Prostate gland (tissue), 2 donors: ENCODE data around the gene NPHS1. TPM values are rescaled to one million over a fixed set of nuclear protein-coding genes. Genes with fewer than 3 reads are reported as not detected.

ENCODE experiments used
- DNase-seq: peaks from one replicate; pipeline ENCODE4 v3.0.0-alpha.2; 2019; ENCODE audit warnings: low spot score
- H3K27ac ChIP-seq, 2 donors: fragments of 200-600 bp; sonication (generic); 2 replicates each; pipeline ENCODE4 v1.5.1; 2017 to 2019
- H3K27me3 ChIP-seq: fragments of 200-600 bp; sonication (generic); replicated peaks from 2 replicates; pipeline ENCODE4 v1.5.1; 2019; ENCODE audit not compliant: insufficient read depth
- H3K36me3 ChIP-seq, 2 donors: fragments of 200-600 bp; sonication (generic); 1 replicate in 1 of 2; 2 replicates in 1 of 2; pipeline versions ENCODE4 v1.5.1 to v1.8.1; 2017 to 2019
- H3K4me1 ChIP-seq: fragments of 200-600 bp; sonication (generic); replicated peaks from 2 replicates; pipeline ENCODE4 v1.5.1; 2019
- H3K4me3 ChIP-seq, 2 donors: fragments of 200-600 bp; sonication (generic); 2 replicates each; pipeline ENCODE4 v1.5.1; 2017 to 2019
- H3K9me3 ChIP-seq: fragments of 200-600 bp; sonication (generic); 2 replicates; pipeline ENCODE4 v1.5.1; 2017
- CTCF ChIP-seq, 4 experiments: fragments of 200-600 bp in 2 of 4; fragments of 450-650 bp in 2 of 4; sonication (generic) in 2 of 4; IDR thresholded peaks; 1 replicate in 3 of 4; 2 replicates in 1 of 4; pipeline ENCODE4 v1.5.1; 2016 to 2019; ENCODE audit warnings: antibody characterized with exemption in 4 of 4, mild to moderate bottlenecking in 2 of 4, moderate library complexity in 2 of 4
- POLR2A ChIP-seq: fragments of 450-650 bp; IDR thresholded peaks from one replicate; pipeline ENCODE4 v1.6.1; 2016; ENCODE audit warnings: antibody characterized with exemption, mild to moderate bottlenecking
- POLR2AphosphoS5 ChIP-seq: sonication (generic); formaldehyde crosslinking; IDR thresholded peaks from one replicate; pipeline ENCODE4 v1.6.1; 2017; ENCODE audit warnings: antibody characterized with exemption
- WGBS: methylation state at CpG from one replicate; pipeline ENCODE4 v1.1.5; 2018; 5-methylcytosine and 5-hydroxymethylcytosine counted together
- intact Hi-C: fragments of 100-400 bp; cut with DNase I; formaldehyde crosslinking; loops from one replicate; pipeline ENCODE4 v1.14.2; 2022
- total RNA-seq, 2 donors: library from RNA; depleted of rRNA; stranded (reverse); fragments of >200 nt; gene quantifications; one replicate each; pipeline ENCODE4 v1.1.0, GENCODE V29; 2016

NPHS1 gene
- total RNA-seq, 2 donors from 2014 or later: 0.23 TPM; not detected in 1

GRCh38 chr19:35862528-35862927 lies 10.2 kb upstream of the NPHS1 start:
- no peak overlapping the region for H3K27ac ChIP-seq
- no peak overlapping the region for H3K4me3 ChIP-seq
- H3K9me3 ChIP-seq: no peaks in the 10 kb centered on the region
- no peak for DNase-seq
- intact Hi-C loops: no loop called here
- TF ChIP-seq CTCF (IDR thresholded peaks at IDR 0.05) (no peak), POLR2A (no peak), POLR2AphosphoS5 (no peak)
- H3K27me3 ChIP-seq: peaks cover 7% of the 10 kb centered on the region
- WGBS: 89% methylated on average over 14 of the region's 14 CpGs
- no peaks in the 10 kb centered on the region for H3K4me1 ChIP-seq
- no peaks in the 10 kb centered on the region for H3K36me3 ChIP-seq

- Histone ChIP-seq H3K4me3 (no peak overlapping the region), H3K4me1 (no peaks in the 10 kb centered on the region), H3K36me3 (no peaks in the 10 kb centered on the region), H3K27me3 (peaks cover 7% of the 10 kb centered on the region), H3K9me3 (no peaks in the 10 kb centered on the region), H3K27ac (no peak overlapping the region)
- no peak for TF ChIP-seq POLR2A
- no peak for TF ChIP-seq POLR2AphosphoS5
- TF ChIP-seq CTCF (IDR thresholded peaks at IDR 0.05): no peak
- DNase-seq: no peak
- WGBS: 50% methylated on average over 17 of the region's 19 CpGs
- intact Hi-C loops: no loop called here
Measured at GRCh38 chr19:35861640-35862160, 9.4 kb upstream of the NPHS1 start.

- TF ChIP-seq POLR2AphosphoS5 (no peak), POLR2A (no peak), CTCF (IDR thresholded peaks at IDR 0.05) (no peak)
- Histone ChIP-seq H3K9me3 (no peaks in the 10 kb centered on the region), H3K36me3 (no peaks in the 10 kb centered on the region), H3K27ac (no peak overlapping the region), H3K4me3 (no peak overlapping the region), H3K27me3 (peaks cover 10% of the 10 kb centered on the region), H3K4me1 (no peaks in the 10 kb centered on the region)
- DNase-seq: no peak
- WGBS: 16% methylated on average over 55 of the region's 55 CpGs
- intact Hi-C loops: no loop called here
Measured at GRCh38 chr19:35860818-35861639, 8.7 kb upstream of the NPHS1 start.

- whole genome bisulfite sequencing: 24% methylated on average over 24 of the region's 24 CpGs
- peaks cover 11% of the 10 kb centered on the region for H3K27me3 ChIP-seq
- no peak for DNase-seq
- intact Hi-C loops: no loop called here
- no peaks in the 10 kb centered on the region for H3K36me3 ChIP-seq
- H3K4me1 ChIP-seq: no peaks in the 10 kb centered on the region
- H3K4me3 ChIP-seq: no peak overlapping the region
- TF ChIP-seq CTCF (IDR thresholded peaks at IDR 0.05) (no peak), POLR2AphosphoS5 (no peak), POLR2A (no peak)
- no peaks in the 10 kb centered on the region for H3K9me3 ChIP-seq
- no peak overlapping the region for H3K27ac ChIP-seq
Measured at GRCh38 chr19:35860436-35860817, 8.1 kb upstream of the NPHS1 start.

GRCh38 chr19:35859414-35859813 lies 7.1 kb upstream of the NPHS1 start:
- Histone ChIP-seq H3K4me3 (no peak overlapping the region), H3K4me1 (no peaks in the 10 kb centered on the region), H3K27ac (no peak overlapping the region), H3K27me3 (peaks cover 11% of the 10 kb centered on the region), H3K36me3 (no peaks in the 10 kb centered on the region), H3K9me3 (no peaks in the 10 kb centered on the region)
- no peak for DNase-seq
- TF ChIP-seq POLR2A: no peak
- TF ChIP-seq CTCF (IDR thresholded peaks at IDR 0.05): no peak
- TF ChIP-seq POLR2AphosphoS5: no peak
- WGBS: 96% methylated on average over 4 of the region's 4 CpGs
- intact Hi-C loops: no loop called here
